ENCODE measurements around the gene SCPEP1.
"Not testable (repeated sequence)": the region's sequence is repeated elsewhere in the genome, so short reads cannot be mapped to it uniquely, and the experiment has no call there.

Gene SCPEP1

GRCh38 chr17:56970974-56971373, 7.0 kb upstream of the SCPEP1 start:
- no peak overlapping the region for H3K9ac ChIP-seq (ENCODE audit: low read length)
- H3K4me1 ChIP-seq (ENCODE audit: control insufficient read depth, low read depth, low read length), result no peaks in the 10 kb centered on the region
- peaks cover 6% of the 10 kb centered on the region for H3K9me3 ChIP-seq (ENCODE audit: control insufficient read depth, low read depth, low read length)
- no peaks in the 10 kb centered on the region for H3K27me3 ChIP-seq (ENCODE audit: control insufficient read depth, insufficient read depth, low read length)
- H3K4me3 ChIP-seq (ENCODE audit: low read length), result no peak overlapping the region
- no peaks in the 10 kb centered on the region for H3K36me3 ChIP-seq (ENCODE audit: control insufficient read depth, low read depth, low read length)
- no peak overlapping the region for H3K27ac ChIP-seq (ENCODE audit: low read length)

DNA sequence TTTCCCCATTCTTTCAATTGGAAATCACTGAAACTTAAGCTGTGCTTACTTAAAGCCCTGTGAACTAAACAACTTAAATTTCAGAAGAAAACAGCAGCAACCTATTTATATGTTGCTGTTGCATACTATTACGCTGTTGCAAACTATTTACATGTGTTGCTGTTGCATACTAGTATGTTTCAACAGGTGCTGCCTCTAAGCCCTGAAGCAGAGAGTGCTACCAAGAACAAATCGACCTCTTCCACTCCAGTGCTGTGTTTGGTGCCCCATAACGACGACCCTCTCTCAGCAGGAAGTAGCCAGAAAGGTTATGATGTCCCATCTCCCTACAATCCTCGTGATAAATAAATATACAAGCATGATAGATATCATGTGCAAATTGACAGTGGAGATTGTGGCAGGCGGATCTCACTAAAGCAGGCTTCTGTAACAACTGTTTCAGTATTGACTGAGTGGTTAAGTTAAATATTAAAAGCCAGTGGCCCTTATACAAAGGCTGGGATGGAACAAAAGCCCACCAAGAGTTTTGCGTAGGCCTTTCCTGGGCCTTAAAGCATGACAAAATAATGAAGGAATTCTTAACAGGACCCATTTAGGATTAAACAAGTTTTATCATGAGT, 5.7 kb upstream of the SCPEP1 start:
- H3K27me3 ChIP-seq (ENCODE audit: control insufficient read depth, insufficient read depth, low read length), result no peaks in the 10 kb centered on the region
- no peak overlapping the region for H3K27ac ChIP-seq (ENCODE audit: low read length)
- H3K9me3 ChIP-seq (ENCODE audit: control insufficient read depth, low read depth, low read length), result peaks cover 6% of the 10 kb centered on the region
- peaks cover 4% of the 10 kb centered on the region for H3K4me1 ChIP-seq (ENCODE audit: control insufficient read depth, low read depth, low read length)
- H3K9ac ChIP-seq (ENCODE audit: low read length), result no peak overlapping the region
- H3K36me3 ChIP-seq (ENCODE audit: control insufficient read depth, low read depth, low read length), result no peaks in the 10 kb centered on the region
- H3K4me3 ChIP-seq (ENCODE audit: low read length), result no peak overlapping the region

DNA sequence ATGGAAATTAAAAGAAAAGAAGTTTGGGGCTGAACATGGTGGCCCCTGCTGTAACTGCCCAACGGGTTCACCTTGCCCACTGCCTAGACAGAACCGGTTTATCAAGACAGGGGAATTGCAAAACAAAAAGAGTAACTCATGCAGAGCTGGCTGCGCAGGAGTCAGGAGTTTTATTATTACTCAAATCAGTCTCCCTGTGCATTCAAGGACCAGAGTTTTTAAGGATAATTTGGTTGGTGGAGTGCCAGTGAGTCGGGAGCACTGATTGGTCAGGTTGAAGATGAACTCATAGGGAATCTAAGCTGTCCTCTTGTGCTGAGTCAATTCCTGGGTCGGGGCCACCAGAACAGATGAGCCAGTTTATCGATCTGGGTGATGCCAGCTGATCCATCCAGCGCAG, 4.4 kb upstream of the SCPEP1 start:
- peaks cover 8% of the 10 kb centered on the region for H3K4me1 ChIP-seq (ENCODE audit: control insufficient read depth, low read depth, low read length)
- H3K27me3 ChIP-seq (ENCODE audit: control insufficient read depth, insufficient read depth, low read length), result no peaks in the 10 kb centered on the region
- peaks cover 6% of the 10 kb centered on the region for H3K9me3 ChIP-seq (ENCODE audit: control insufficient read depth, low read depth, low read length)
- no peak overlapping the region for H3K9ac ChIP-seq (ENCODE audit: low read length)
- H3K36me3 ChIP-seq (ENCODE audit: control insufficient read depth, low read depth, low read length), result no peaks in the 10 kb centered on the region
- no peak overlapping the region for H3K4me3 ChIP-seq (ENCODE audit: low read length)
- no peak overlapping the region for H3K27ac ChIP-seq (ENCODE audit: low read length)

- no peaks in the 10 kb centered on the region for H3K36me3 ChIP-seq (ENCODE audit: control insufficient read depth, low read depth, low read length)
- H3K9me3 ChIP-seq (ENCODE audit: control insufficient read depth, low read depth, low read length), result peaks cover 6% of the 10 kb centered on the region
- H3K4me3 ChIP-seq (ENCODE audit: low read length), result no peak overlapping the region
- H3K4me1 ChIP-seq (ENCODE audit: control insufficient read depth, low read depth, low read length), result peaks cover 13% of the 10 kb centered on the region
- H3K27me3 ChIP-seq (ENCODE audit: control insufficient read depth, insufficient read depth, low read length), result no peaks in the 10 kb centered on the region
- no peak overlapping the region for H3K9ac ChIP-seq (ENCODE audit: low read length)
- no peak overlapping the region for H3K27ac ChIP-seq (ENCODE audit: low read length)
Measured at GRCh38 chr17:56974055-56974454, 3.9 kb upstream of the SCPEP1 start.

DNA sequence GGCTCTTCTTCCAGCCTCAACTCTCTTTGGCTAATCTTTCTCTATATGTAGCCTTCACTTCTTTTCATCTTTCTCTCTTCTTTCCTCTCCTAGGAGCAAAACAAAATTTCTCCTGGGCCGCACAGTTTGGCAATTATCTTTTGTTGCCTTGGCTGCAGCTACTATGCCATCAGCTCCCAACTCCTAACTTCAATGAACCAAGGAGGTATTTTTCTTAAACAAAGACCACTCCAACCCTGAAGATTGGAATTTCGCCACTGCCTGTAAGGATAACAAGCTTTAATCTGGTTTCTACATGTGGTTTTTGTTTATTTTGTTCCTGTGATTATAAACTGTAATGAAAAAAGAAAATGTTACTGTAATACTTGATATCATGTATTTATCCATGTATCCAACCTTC, 2.3 kb upstream of the SCPEP1 start:
- Histone ChIP-seq H3K9me3 (ENCODE audit: control insufficient read depth, low read depth, low read length) (peaks cover 5% of the 10 kb centered on the region), H3K4me3 (ENCODE audit: low read length) (no peak overlapping the region), H3K9ac (ENCODE audit: low read length) (no peak overlapping the region), H3K36me3 (ENCODE audit: control insufficient read depth, low read depth, low read length) (no peaks in the 10 kb centered on the region), H3K4me1 (ENCODE audit: control insufficient read depth, low read depth, low read length) (peaks cover 17% of the 10 kb centered on the region), H3K27ac (ENCODE audit: low read length) (no peak overlapping the region), H3K27me3 (ENCODE audit: control insufficient read depth, insufficient read depth, low read length) (no peaks in the 10 kb centered on the region)

GRCh38 chr17:56976941-56977608, 856 bp upstream of the SCPEP1 start:
- H3K9me3 ChIP-seq (ENCODE audit: control insufficient read depth, low read depth, low read length), result no peaks in the 10 kb centered on the region
- H3K36me3 ChIP-seq (ENCODE audit: control insufficient read depth, low read depth, low read length), result peaks cover 3% of the 10 kb centered on the region
- no peak overlapping the region for H3K9ac ChIP-seq (ENCODE audit: low read length)
- no peaks in the 10 kb centered on the region for H3K27me3 ChIP-seq (ENCODE audit: control insufficient read depth, insufficient read depth, low read length)
- H3K4me3 ChIP-seq (ENCODE audit: low read length), result peak overlapping the region; percentile 80
- H3K27ac ChIP-seq (ENCODE audit: low read length), result no peak overlapping the region
- H3K4me1 ChIP-seq (ENCODE audit: control insufficient read depth, low read depth, low read length), result peaks cover 21% of the 10 kb centered on the region

DNA sequence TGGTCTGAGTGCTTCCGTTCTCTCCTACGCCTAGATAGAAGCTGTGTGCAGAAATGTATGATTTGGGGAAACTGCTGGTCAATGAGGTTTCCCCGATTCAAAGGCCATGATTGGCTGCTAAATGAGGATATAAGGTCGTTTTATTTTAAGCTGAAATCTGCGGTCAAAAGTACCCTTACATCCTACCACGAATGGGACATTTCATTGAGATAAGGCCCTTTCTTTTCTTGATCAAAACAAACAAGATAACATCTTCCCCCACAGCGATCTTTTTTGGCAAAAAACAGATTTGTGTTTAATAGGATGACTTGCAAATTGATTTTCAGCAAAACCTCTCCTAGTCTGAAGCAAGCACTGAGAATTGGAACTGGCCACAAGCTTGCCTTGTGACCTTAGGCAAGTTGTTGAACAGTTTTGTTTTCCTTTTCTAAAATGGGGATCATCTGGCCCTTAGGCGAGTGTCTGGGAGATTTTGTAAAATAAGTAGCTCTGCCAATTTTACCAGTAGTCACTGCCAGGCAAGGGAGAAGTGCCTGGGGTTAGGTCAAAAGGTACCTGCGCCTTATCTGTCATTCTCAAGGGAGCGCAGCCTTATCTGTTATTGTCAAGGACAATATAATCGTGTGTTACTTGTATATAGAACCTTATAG, 635 bp downstream of the SCPEP1 start:
- Histone ChIP-seq H3K4me1 (ENCODE audit: control insufficient read depth, low read depth, low read length) (peaks cover 27% of the 10 kb centered on the region), H3K36me3 (ENCODE audit: control insufficient read depth, low read depth, low read length) (peaks cover 3% of the 10 kb centered on the region), H3K9me3 (ENCODE audit: control insufficient read depth, low read depth, low read length) (no peaks in the 10 kb centered on the region), H3K27me3 (ENCODE audit: control insufficient read depth, insufficient read depth, low read length) (no peaks in the 10 kb centered on the region), H3K27ac (ENCODE audit: low read length) (no peak overlapping the region), H3K9ac (ENCODE audit: low read length) (no peak overlapping the region), H3K4me3 (ENCODE audit: low read length) (peak overlapping the region; percentile 80)

GRCh38 chr17:56979091-56979480, 1.2 kb downstream of the SCPEP1 start:
- peak overlapping the region; percentile 80 for H3K4me3 ChIP-seq (ENCODE audit: low read length)
- H3K9me3 ChIP-seq (ENCODE audit: control insufficient read depth, low read depth, low read length), result no peaks in the 10 kb centered on the region
- peaks cover 3% of the 10 kb centered on the region for H3K36me3 ChIP-seq (ENCODE audit: control insufficient read depth, low read depth, low read length)
- no peak overlapping the region for H3K27ac ChIP-seq (ENCODE audit: low read length)
- H3K27me3 ChIP-seq (ENCODE audit: control insufficient read depth, insufficient read depth, low read length), result no peaks in the 10 kb centered on the region
- H3K4me1 ChIP-seq (ENCODE audit: control insufficient read depth, low read depth, low read length), result peaks cover 27% of the 10 kb centered on the region
- no peak overlapping the region for H3K9ac ChIP-seq (ENCODE audit: low read length)

GRCh38 chr17:56980526-56980925, 2.6 kb downstream of the SCPEP1 start:
- H3K27ac ChIP-seq (ENCODE audit: low read length); H3K27me3 ChIP-seq (ENCODE audit: control insufficient read depth, insufficient read depth, low read length); H3K36me3 ChIP-seq (ENCODE audit: control insufficient read depth, low read depth, low read length); H3K9me3 ChIP-seq (ENCODE audit: control insufficient read depth, low read depth, low read length); H3K4me3 ChIP-seq (ENCODE audit: low read length); H3K9ac ChIP-seq (ENCODE audit: low read length): not testable (repeated sequence)
- H3K4me1 ChIP-seq (ENCODE audit: control insufficient read depth, low read depth, low read length), result peaks cover 27% of the 10 kb centered on the region

- Histone ChIP-seq H3K27ac (ENCODE audit: low read length) (no peak overlapping the region), H3K9ac (ENCODE audit: low read length) (no peak overlapping the region), H3K27me3 (ENCODE audit: control insufficient read depth, insufficient read depth, low read length) (no peaks in the 10 kb centered on the region), H3K4me3 (ENCODE audit: low read length) (no peak overlapping the region), H3K9me3 (ENCODE audit: control insufficient read depth, low read depth, low read length) (no peaks in the 10 kb centered on the region), H3K4me1 (ENCODE audit: control insufficient read depth, low read depth, low read length) (peaks cover 22% of the 10 kb centered on the region), H3K36me3 (ENCODE audit: control insufficient read depth, low read depth, low read length) (peaks cover 11% of the 10 kb centered on the region)
Measured at GRCh38 chr17:56982312-56982711, 4.4 kb downstream of the SCPEP1 start.

DNA sequence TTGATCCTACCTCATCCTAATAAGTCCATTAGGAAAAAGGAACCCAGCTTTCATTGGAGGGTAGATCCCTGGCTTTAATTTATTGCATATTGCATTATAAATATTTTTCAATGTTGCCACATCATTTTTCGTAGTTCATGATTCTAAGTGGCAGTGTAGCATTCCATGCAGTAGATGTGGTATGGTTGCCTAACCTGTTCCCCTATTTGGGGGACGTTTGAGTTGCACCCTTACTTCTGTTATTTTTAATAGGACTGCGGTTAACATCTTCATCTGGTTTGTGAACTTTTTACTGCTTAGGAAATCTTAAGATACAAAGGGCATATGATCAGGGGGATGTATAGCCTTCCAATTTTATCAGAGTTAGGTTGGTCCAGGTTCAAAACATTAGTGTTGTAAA, 5.4 kb downstream of the SCPEP1 start:
- Histone ChIP-seq H3K4me1 (ENCODE audit: control insufficient read depth, low read depth, low read length) (peaks cover 20% of the 10 kb centered on the region), H3K27ac (ENCODE audit: low read length) (no peak overlapping the region), H3K4me3 (ENCODE audit: low read length) (no peak overlapping the region), H3K9ac (ENCODE audit: low read length) (no peak overlapping the region), H3K9me3 (ENCODE audit: control insufficient read depth, low read depth, low read length) (no peaks in the 10 kb centered on the region), H3K27me3 (ENCODE audit: control insufficient read depth, insufficient read depth, low read length) (no peaks in the 10 kb centered on the region), H3K36me3 (ENCODE audit: control insufficient read depth, low read depth, low read length) (peaks cover 20% of the 10 kb centered on the region)
